Cardiac fibroblast (primary cell): Measurements from ENCODE around the gene IDI1.
A peak's percentile ranks its signal among the peaks of the same experiment; 100 is the strongest.

ENCODE experiments used
- DNase-seq, 2 donors: peaks; one replicate each; pipeline versions ENCODE4 v3.0.0 to v3.0.0-alpha.2; 2010; ENCODE audit warnings: low read depth in 2 of 2
- H3K4me3 ChIP-seq, 2 donors: replicated peaks in 1 of 2; 1 replicate in 1 of 2; 2 replicates in 1 of 2; pipeline ENCODE4 v1.5.1; 2011; ENCODE audit warnings: low read depth in 2 of 2, low read length in 2 of 2, mild to moderate bottlenecking in 2 of 2, moderate library complexity in 1 of 2
- TF ChIP-seq, protein P1 (sequence below): IDR thresholded peaks from one replicate; pipeline ENCODE4 v1.5.1; 2011; ENCODE audit warnings: low read depth, mild to moderate bottlenecking, low read length, inconsistent platforms

Gene IDI1

DNA sequence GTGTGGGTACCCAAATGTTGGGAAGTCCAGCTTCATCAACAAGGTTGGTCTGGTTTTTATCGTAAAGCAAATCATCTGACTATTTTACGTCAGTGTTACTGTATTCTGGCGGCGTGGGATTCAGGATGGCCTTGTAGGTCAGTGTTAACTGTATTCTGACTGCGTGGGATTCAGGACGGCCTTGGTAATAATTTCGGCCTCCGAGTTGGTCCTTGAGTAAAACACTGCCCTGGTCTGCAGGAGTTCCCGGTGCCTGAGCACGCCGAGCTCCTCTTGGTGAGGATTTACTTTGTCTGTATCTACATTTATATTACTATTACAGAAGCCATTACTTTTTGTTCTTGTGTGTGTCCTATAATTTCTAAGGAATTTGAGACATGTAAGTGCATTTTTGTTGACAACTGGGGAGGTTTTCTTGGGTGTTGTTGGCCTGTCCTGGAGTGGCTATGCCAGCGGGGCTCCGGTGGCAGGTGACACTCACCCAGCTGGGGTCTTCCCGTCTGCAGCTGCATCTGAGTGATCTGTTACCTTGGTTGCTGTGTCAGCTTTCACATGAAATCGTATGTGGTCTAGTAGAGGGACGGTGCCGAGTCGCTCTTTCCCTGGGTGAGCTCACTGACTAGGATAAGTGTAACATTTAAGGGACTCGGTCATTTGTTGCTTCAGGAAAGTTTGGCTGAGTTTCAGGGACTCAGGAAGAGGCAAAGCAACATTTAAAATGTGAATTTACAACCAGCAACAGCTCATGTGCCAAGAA is 51.5 kb downstream of the IDI1 start:
- DNase-seq, result no peak
- TF ChIP-seq, protein P1, sequence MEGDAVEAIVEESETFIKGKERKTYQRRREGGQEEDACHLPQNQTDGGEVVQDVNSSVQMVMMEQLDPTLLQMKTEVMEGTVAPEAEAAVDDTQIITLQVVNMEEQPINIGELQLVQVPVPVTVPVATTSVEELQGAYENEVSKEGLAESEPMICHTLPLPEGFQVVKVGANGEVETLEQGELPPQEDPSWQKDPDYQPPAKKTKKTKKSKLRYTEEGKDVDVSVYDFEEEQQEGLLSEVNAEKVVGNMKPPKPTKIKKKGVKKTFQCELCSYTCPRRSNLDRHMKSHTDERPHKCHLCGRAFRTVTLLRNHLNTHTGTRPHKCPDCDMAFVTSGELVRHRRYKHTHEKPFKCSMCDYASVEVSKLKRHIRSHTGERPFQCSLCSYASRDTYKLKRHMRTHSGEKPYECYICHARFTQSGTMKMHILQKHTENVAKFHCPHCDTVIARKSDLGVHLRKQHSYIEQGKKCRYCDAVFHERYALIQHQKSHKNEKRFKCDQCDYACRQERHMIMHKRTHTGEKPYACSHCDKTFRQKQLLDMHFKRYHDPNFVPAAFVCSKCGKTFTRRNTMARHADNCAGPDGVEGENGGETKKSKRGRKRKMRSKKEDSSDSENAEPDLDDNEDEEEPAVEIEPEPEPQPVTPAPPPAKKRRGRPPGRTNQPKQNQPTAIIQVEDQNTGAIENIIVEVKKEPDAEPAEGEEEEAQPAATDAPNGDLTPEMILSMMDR, result no peak

DNA sequence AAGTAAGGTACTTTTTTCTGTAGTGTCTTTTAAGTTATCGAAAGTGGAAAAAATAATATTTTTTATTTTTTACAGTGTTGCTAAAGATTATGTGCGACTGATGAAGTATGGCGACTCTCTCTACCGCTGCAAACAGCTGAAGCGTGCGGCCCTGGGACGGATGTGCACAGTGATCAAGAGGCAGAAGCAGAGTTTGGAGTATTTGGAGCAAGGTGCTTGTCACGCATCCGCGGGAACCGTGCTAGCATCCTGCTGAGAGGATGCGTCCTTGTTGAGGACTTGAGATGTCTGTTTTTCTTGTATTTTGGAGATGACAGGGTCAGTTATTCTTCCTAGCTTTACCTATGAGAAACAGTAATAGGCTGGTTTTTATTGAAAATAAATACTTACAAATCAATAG is 52.9 kb downstream of the IDI1 start:
- H3K4me3 ChIP-seq, result no peak overlapping the region
- no peak for DNase-seq
- TF ChIP-seq, protein P1, result no peak

More for the DNA sequence above, 51.5 kb downstream of the IDI1 start:
- no peak overlapping the region for H3K4me3 ChIP-seq

DNA sequence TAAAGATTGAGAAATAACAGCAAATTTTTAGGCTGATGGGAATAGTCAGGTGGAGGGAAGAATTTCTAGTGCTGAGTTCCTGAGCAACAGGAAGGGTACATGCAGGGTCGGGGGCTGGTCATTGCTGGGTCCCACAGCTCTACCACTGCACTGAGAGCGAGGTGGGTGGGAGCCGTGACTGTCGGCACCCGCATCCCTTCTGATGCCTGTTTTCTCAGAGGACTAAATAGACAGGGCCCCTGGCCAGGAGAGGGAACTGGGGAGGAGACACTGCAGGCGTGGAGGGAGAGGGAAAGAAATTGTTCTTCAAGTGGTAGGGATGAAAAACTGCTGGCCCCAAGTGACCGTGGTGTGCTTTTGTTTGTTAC is 53.4 kb downstream of the IDI1 start:
- no peak overlapping the region for H3K4me3 ChIP-seq
- TF ChIP-seq, protein P1, result no peak
- DNase-seq, result no peak

DNA sequence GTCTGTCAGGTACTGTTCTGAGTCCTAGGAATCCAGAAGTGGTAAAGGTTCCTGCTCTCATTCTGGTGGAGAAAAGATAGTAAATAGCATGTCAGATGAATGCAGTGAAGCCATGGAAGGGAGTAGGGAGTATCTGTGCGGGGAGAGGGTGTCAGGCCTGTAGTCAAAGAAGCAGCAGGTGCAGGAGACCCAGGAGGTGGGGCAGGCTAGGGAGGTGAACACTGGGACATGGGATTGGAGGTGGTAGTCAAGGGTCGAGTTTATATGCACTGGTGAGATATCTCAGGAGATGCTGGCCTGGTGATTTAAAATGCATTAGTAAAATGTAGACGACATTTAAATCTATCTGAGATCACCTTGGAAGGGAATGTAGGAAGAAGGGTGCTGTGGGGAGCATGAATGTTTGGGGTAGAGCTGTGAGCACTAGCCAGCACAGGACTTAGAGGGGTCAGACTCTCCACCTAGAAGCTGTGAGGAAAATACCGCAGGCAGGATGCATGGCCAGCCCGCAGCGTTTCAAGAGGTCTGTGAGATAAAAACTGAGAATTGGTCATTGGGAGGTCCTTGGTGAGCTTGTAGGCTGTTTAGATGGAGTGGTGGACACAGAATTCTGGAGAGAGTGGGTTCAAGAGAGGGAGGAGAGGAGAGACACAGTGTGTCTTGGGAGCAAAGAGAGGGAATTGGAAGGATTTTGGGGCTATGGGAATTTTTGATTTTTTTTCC is 53.9 kb downstream of the IDI1 start:
- no peak for DNase-seq
- no peak overlapping the region for H3K4me3 ChIP-seq
- TF ChIP-seq, protein P1, result no peak

DNA sequence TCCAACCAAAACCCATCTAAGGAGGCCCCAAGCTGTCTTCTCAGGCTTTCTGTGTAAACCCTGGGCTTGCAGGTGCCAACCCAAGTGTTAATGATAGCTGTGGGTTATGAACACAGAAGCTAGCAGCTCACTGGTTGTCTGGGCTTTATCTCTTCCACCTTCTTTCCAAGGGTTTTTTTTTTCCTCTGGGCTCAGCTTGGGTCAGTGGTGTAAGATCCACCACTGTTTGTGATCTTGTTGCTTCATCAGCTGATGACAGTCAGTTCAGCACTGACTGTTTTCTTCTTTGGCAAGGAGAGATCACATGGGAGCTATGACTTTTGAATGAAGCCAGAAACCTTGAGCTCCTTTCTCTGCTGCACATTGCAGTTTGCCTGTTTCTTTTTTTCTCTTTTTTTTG is 56.0 kb downstream of the IDI1 start:
- H3K4me3 ChIP-seq, result no peak overlapping the region
- TF ChIP-seq, protein P1, result no peak
- DNase-seq, result peak in 1 of 2 donors; percentile 15

DNA sequence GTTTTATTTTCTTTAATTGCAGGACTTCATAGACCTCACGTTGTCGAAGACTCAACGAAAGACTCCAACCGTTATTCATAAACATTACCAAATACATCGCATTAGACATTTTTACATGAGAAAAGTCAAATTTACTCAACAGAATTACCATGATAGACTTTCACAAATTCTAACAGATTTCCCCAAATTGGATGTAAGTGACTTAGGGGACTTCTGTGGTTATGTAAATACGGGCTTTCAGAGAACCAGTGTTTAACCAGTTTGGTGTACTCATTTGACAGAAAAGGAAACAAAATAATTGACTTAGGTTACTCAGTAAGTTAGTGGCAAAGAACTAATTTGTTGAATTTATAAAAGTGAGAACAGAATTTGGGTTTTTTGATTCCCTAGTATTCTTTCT is 56.5 kb downstream of the IDI1 start:
- TF ChIP-seq, protein P1, result no peak
- DNase-seq, result no peak

More for the DNA sequence above, 56.5 kb downstream of the IDI1 start:
- H3K4me3 ChIP-seq, result no peak overlapping the region
